Cardiac muscle cell (in vitro differentiated cells and primary cell): ENCODE measurements around the gene SPINK2. TPM values are rescaled to one million over a fixed set of nuclear protein-coding genes. Genes with fewer than 3 reads are reported as not detected.

ENCODE experiments used
- DNase-seq, 2 donors: peaks; one replicate each; pipeline versions ENCODE4 v3.0.0 to v3.0.0-alpha.2; 2010 to 2017; ENCODE audit warnings: low read depth in 1 of 2, low spot score in 1 of 2
- H3K27ac ChIP-seq: fragments of 200-600 bp; sonication (generic); 2 replicates; pipeline ENCODE4 v1.5.1; 2016
- H3K27me3 ChIP-seq: fragments of 200-600 bp; sonication (generic); 2 replicates; pipeline ENCODE4 v1.6.0; 2016; ENCODE audit warnings: control low read depth
- H3K36me3 ChIP-seq: fragments of 200-600 bp; sonication (generic); 2 replicates; pipeline ENCODE4 v1.5.1; 2016; ENCODE audit warnings: control low read depth
- H3K4me1 ChIP-seq: fragments of 200-600 bp; sonication (generic); 2 replicates; pipeline ENCODE4 v1.8.1; 2017; ENCODE audit warnings: low read depth, mild to moderate bottlenecking, mixed run types
- H3K4me3 ChIP-seq: fragments of 200-600 bp; sonication (generic); 2 replicates; pipeline ENCODE4 v1.5.1; 2016; ENCODE audit warnings: mild to moderate bottlenecking
- H3K9me3 ChIP-seq: fragments of 200-600 bp; sonication (generic); 2 replicates; pipeline ENCODE4 v1.5.1; 2017; ENCODE audit warnings: low read depth, mild to moderate bottlenecking, control low read depth
- CTCF ChIP-seq: IDR thresholded peaks from 2 replicates; pipeline ENCODE4 v1.5.1; 2012; ENCODE audit warnings: low read depth, mild to moderate bottlenecking, low read length
- polyA plus RNA-seq: library from polyadenylated mRNA; unstranded; fragments of >200 nt; fragmentation: Nextera tagmentation; extraction: Ambion mirVana; gene quantifications from 2 replicates; pipeline ENCODE4 v1.2.1, GENCODE V29; 2016
- total RNA-seq: library from RNA; depleted of rRNA; stranded (reverse); fragments of >200 nt; gene quantifications from 2 replicates; pipeline ENCODE4 v1.2.3, GENCODE V29; 2016

SPINK2 gene
- total and polyA plus RNA-seq, 2 experiments from 2014 or later: not detected

GRCh38 chr4:56762484-56763250, 58.8 kb downstream of the SPINK2 start:
- TF ChIP-seq CTCF: no peak
- no peaks in the 10 kb centered on the region for H3K27me3 ChIP-seq
- no peak overlapping the region for H3K27ac ChIP-seq
- H3K9me3 ChIP-seq: no peaks in the 10 kb centered on the region
- DNase-seq: no peak
- H3K4me3 ChIP-seq: no peak overlapping the region
- peaks cover 9% of the 10 kb centered on the region for H3K4me1 ChIP-seq
- no peaks in the 10 kb centered on the region for H3K36me3 ChIP-seq

- TF ChIP-seq CTCF: no peak
- Histone ChIP-seq H3K27me3 (no peaks in the 10 kb centered on the region), H3K27ac (no peak overlapping the region), H3K36me3 (no peaks in the 10 kb centered on the region), H3K4me3 (no peak overlapping the region), H3K9me3 (no peaks in the 10 kb centered on the region), H3K4me1 (peaks cover 13% of the 10 kb centered on the region)
- DNase-seq: no peak
These were observed 61.3 kb downstream of the SPINK2 start for GRCh38 chr4:56760183-56760582.

Other genes starting within 250 kb of the SPINK2 start
- 0.12 and 1.2 TPM in 2 replicates for gene HOPX, start 140.4 kb downstream of the SPINK2 start, total RNA-seq
- 1.4 and 2.6 TPM in 2 replicates for gene HOPX, start 140.4 kb downstream of the SPINK2 start, polyA plus RNA-seq
- gene REST, start 86.2 kb upstream of the SPINK2 start, total RNA-seq: 38.4 and 66.1 TPM in 2 replicates
- 89.0 and 130 TPM in 2 replicates for gene REST, start 86.2 kb upstream of the SPINK2 start, polyA plus RNA-seq
- 21.7 and 32.8 TPM in 2 replicates for gene NOA1, start 155.9 kb upstream of the SPINK2 start, total RNA-seq
- gene NOA1, start 155.9 kb upstream of the SPINK2 start, polyA plus RNA-seq: 9.7 and 21.4 TPM in 2 replicates
- gene POLR2B, start 157.2 kb upstream of the SPINK2 start, total RNA-seq: 137 and 146 TPM in 2 replicates
- gene POLR2B, start 157.2 kb upstream of the SPINK2 start, polyA plus RNA-seq: 65.8 and 95.2 TPM in 2 replicates